Fibroblast of pulmonary artery (primary cell): Measurements from ENCODE around the gene PDXK.

Source experiments
- DNase-seq: peaks from one replicate; pipeline ENCODE4 v3.0.0-alpha.2; 2010; ENCODE audit warnings: low read depth
- H3K4me3 ChIP-seq: replicated peaks from 2 replicates; pipeline ENCODE4 v1.5.1; 2011; ENCODE audit warnings: low read depth, mild to moderate bottlenecking, control low read depth, low read length, moderate library complexity
- CTCF ChIP-seq: IDR thresholded peaks from 2 replicates; pipeline ENCODE4 v1.5.1; 2011; ENCODE audit warnings: mild to moderate bottlenecking, control low read depth, low read length, inconsistent platforms; ENCODE audit errors: missing control alignments

PDXK gene

GRCh38 chr21:43745772-43746517 is 27.0 kb downstream of the PDXK start:
- no peak for TF ChIP-seq CTCF
- DNase-seq: no peak
- no peak overlapping the region for H3K4me3 ChIP-seq

GRCh38 chr21:43748622-43749021 is 29.7 kb downstream of the PDXK start:
- no peak overlapping the region for H3K4me3 ChIP-seq
- no peak for TF ChIP-seq CTCF
- no peak for DNase-seq

- TF ChIP-seq CTCF: no peak
These were observed 30.8 kb downstream of the PDXK start for GRCh38 chr21:43749651-43750262.

GRCh38 chr21:43750339-43751033 is 31.6 kb downstream of the PDXK start:
- no peak for DNase-seq
- no peak overlapping the region for H3K4me3 ChIP-seq
- TF ChIP-seq CTCF: no peak

More at GRCh38 chr21:43749651-43750262, 30.8 kb downstream of the PDXK start:
- no peak for DNase-seq
- H3K4me3 ChIP-seq: no peak overlapping the region

- TF ChIP-seq CTCF: no peak
- H3K4me3 ChIP-seq: no peak overlapping the region
- no peak for DNase-seq
These were observed 33.1 kb downstream of the PDXK start for GRCh38 chr21:43751955-43752591.

- H3K4me3 ChIP-seq: no peak overlapping the region
- no peak for DNase-seq
- no peak for TF ChIP-seq CTCF
These were observed 34.0 kb downstream of the PDXK start for GRCh38 chr21:43752758-43753438.
